CD4-positive, alpha-beta memory T cell (primary cell): Measurements from ENCODE around the gene GALNT10. TPM values are rescaled to one million over a fixed set of nuclear protein-coding genes. Genes with fewer than 3 reads are reported as not detected.
A peak's percentile ranks its signal among the peaks of the same experiment; 100 is the strongest.
"Not testable (repeated sequence)": the region's sequence is repeated elsewhere in the genome, so short reads cannot be mapped to it uniquely, and the experiment has no call there.

Experiments
- CTCF ChIA-PET: fragments of 350-600 bp; sonication (Branson Sonifier 250); formaldehyde crosslinking; loops from one replicate; lab custom pipeline; 2021; ENCODE audit warnings: inconsistent platforms; ENCODE audit not compliant: partially characterized antibody; lab: Charles Lee
- POLR2A ChIA-PET: fragments of 350-600 bp; sonication (Branson Sonifier 250); formaldehyde crosslinking; loops from one replicate; lab custom pipeline; 2021; ENCODE audit not compliant: partially characterized antibody; lab: Charles Lee
- DNase-seq, 5 donors: peaks; one replicate each; pipeline versions ENCODE4 v3.0.0 to v3.0.0-alpha.2; 2020 to 2022; ENCODE audit warnings: mixed read lengths in 1 of 5
- H3K27ac ChIP-seq: one replicate; pipeline ENCODE4 v1.7.0; 2013; ENCODE audit warnings: low read depth, low read length
- H3K27me3 ChIP-seq: 2 replicates; pipeline ENCODE4 v1.7.0; 2013; ENCODE audit warnings: mild to moderate bottlenecking, low read length, moderate library complexity; ENCODE audit not compliant: insufficient read depth
- H3K36me3 ChIP-seq: 2 replicates; pipeline ENCODE4 v1.7.0; 2013; ENCODE audit warnings: mild to moderate bottlenecking, low read length, moderate library complexity; ENCODE audit not compliant: insufficient read depth
- H3K4me1 ChIP-seq: 2 replicates; pipeline ENCODE4 v1.7.0; 2013; ENCODE audit warnings: mild to moderate bottlenecking, low read length, moderate library complexity; ENCODE audit not compliant: insufficient read depth
- H3K4me3 ChIP-seq, 2 donors: one replicate each; pipeline ENCODE4 v1.7.0; 2013; ENCODE audit warnings: low read length in 2 of 2, mild to moderate bottlenecking in 1 of 2
- H3K9me3 ChIP-seq, 2 donors: one replicate each; pipeline ENCODE4 v1.7.0; 2013; ENCODE audit warnings: low read length in 2 of 2, control low read depth in 1 of 2; ENCODE audit not compliant: control insufficient read depth in 1 of 2
- H3K27ac Mint-ChIP-seq, 7 donors: one replicate each; pipeline ENCODE4 v1.8.0; 2020 to 2021; ENCODE audit warnings: mixed read lengths in 7 of 7, mild to moderate bottlenecking in 6 of 7, inconsistent platforms in 3 of 7, moderate library complexity in 3 of 7
- H3K27me3 Mint-ChIP-seq, 2 donors: one replicate each; pipeline ENCODE4 v1.8.0; 2020 to 2021; ENCODE audit warnings: mixed read lengths in 2 of 2
- H3K36me3 Mint-ChIP-seq, 2 donors: one replicate each; pipeline ENCODE4 v1.8.0; 2020 to 2021; ENCODE audit warnings: mixed read lengths in 2 of 2, inconsistent platforms in 1 of 2, mild to moderate bottlenecking in 1 of 2
- H3K4me1 Mint-ChIP-seq, 4 donors: one replicate each; pipeline ENCODE4 v1.8.0; 2020 to 2021; ENCODE audit warnings: mixed read lengths in 4 of 4, mild to moderate bottlenecking in 1 of 4
- H3K4me3 Mint-ChIP-seq, 8 donors: one replicate each; pipeline ENCODE4 v1.8.0; 2020 to 2021; ENCODE audit warnings: mixed read lengths in 8 of 8, mild to moderate bottlenecking in 7 of 8, moderate library complexity in 6 of 8, inconsistent platforms in 3 of 8
- H3K9me3 Mint-ChIP-seq, 8 donors: one replicate each; pipeline ENCODE4 v1.8.0; 2020 to 2021; ENCODE audit warnings: mixed read lengths in 8 of 8, mild to moderate bottlenecking in 5 of 8, inconsistent platforms in 3 of 8, moderate library complexity in 1 of 8
- intact Hi-C: fragments of 100-400 bp; cut with micrococcal nuclease; formaldehyde crosslinking; loops from one replicate; pipeline ENCODE4 v1.15.1; 2023
- polyA plus RNA-seq, 2 donors: library from polyadenylated mRNA; unstranded; fragments of 300-500 nt; fragmentation: Illumina TruSeq; gene quantifications; one replicate each; pipeline ENCODE4 v1.2.3, GENCODE V29; 2021
- total RNA-seq, 2 experiments: library from RNA; stranded (reverse); gene quantifications; one replicate each; pipeline ENCODE4 v1.2.3, GENCODE V29; 2021

GALNT10 gene
- total and polyA plus RNA-seq, 4 experiments from 2014 or later = 9.6 to 35.7 (median 26.8) TPM

DNA sequence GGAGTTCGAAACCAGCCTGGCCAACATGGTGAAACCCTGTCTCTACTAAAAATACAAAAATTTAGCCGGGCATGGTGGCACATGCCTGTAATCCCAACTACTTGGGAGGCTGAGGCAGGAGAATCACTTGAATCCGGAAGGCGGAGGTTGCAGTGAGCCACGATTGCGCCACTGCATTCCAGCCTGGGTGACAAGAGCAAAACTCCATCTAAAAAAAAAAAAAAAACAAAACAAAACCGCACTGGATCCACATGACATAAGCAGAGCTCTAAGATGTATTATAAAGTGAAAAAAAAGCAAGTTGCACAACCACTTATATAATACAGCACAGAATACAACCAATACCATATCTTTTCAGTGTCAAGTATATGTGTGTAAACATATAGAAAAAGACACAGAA, 169.7 kb downstream of the GALNT10 start:
- peaks cover 12 to 18% of the 10 kb centered on the region in 2 donors for H3K36me3 Mint-ChIP-seq
- CTCF ChIA-PET, H3K27me3 ChIP-seq, H3K4me1 Mint-ChIP-seq, intact Hi-C loops, H3K27me3 Mint-ChIP-seq, H3K9me3 ChIP-seq, POLR2A ChIA-PET, H3K4me3 ChIP-seq, H3K27ac Mint-ChIP-seq, H3K27ac ChIP-seq, H3K4me3 Mint-ChIP-seq, H3K9me3 Mint-ChIP-seq, H3K4me1 ChIP-seq, H3K36me3 ChIP-seq, DNase-seq: not testable (repeated sequence)

DNA sequence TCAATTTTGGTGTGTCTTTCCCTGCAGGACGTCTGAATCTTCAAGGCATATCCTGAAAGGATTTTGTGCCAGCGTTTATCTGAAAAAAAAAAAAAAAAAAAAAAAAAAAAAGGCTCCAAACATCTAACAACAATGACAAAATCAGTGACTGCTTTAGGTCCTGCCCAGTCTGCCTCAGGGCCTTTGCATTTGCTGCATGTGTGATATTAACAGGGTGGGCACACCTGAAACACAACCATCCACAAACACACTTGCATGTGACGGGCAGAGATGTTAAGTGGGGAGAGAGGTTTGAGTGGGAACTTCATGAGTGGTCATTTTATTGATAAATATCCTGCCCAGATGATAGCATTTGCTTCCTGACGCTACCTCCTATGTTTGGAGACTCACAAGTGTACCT, 172.9 kb downstream of the GALNT10 start:
- intact Hi-C loops = no loop called here
- CTCF ChIA-PET = interaction anchor here (1.6 kb wide), 1 partner anchor 41 kb away, joined by 4 read pairs; no protein-coding TSS in a partner anchor
- Mint-ChIP-seq H3K27me3 (no peaks in the 10 kb centered on the region), H3K4me3 (no peak overlapping the region), H3K27ac (no peak overlapping the region), H3K36me3 (peaks cover 10 to 14% of the 10 kb centered on the region in 2 donors), H3K9me3 (no peaks in the 10 kb centered on the region), H3K4me1 (peaks cover 0 to 3% (median 1%) of the 10 kb centered on the region in 4 donors)
- H3K9me3 ChIP-seq = no peaks in the 10 kb centered on the region
- no peaks in the 10 kb centered on the region for H3K4me1 ChIP-seq
- no peak overlapping the region for H3K4me3 ChIP-seq
- H3K27ac ChIP-seq = no peak overlapping the region
- POLR2A ChIA-PET = no interaction called here
- H3K27me3 ChIP-seq = no peaks in the 10 kb centered on the region
- no peaks in the 10 kb centered on the region for H3K36me3 ChIP-seq
- DNase-seq = no peak

DNA sequence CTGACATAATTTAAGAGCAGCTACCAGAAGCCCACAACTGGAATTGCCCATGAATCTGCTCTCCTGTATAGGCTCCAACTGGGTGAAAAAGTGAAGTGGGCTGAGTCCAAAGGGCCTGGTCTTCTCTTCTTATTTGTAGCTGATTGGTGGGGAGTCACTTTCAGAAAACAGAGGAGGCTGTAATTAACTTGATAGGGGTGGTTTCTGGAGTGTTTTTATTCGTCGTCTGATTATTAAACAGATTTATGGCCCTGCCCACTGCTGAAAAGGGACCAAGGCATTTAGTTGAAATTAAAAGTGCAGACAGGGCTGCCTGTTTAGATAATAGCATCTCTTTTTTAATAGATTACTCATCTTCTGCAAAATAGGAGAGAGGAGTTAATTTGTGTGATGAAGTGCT, 174.2 kb downstream of the GALNT10 start:
- POLR2A ChIA-PET = interaction anchor here (0.6 kb wide), 1 partner anchor 326 kb away, joined by 3 read pairs; the partner anchor contains the start of genes FAM114A2 and MFAP3
- Histone ChIP-seq H3K27me3 (no peaks in the 10 kb centered on the region), H3K36me3 (no peaks in the 10 kb centered on the region), H3K9me3 (no peaks in the 10 kb centered on the region), H3K4me1 (no peaks in the 10 kb centered on the region), H3K4me3 (no peak overlapping the region), H3K27ac (no peak overlapping the region)
- Mint-ChIP-seq H3K4me1 (peaks cover 0 to 1% (median 0%) of the 10 kb centered on the region in 4 donors), H3K27ac (no peak overlapping the region), H3K9me3 (no peaks in the 10 kb centered on the region), H3K4me3 (no peak overlapping the region), H3K36me3 (peaks cover 15 to 17% of the 10 kb centered on the region in 2 donors), H3K27me3 (no peaks in the 10 kb centered on the region)
- CTCF ChIA-PET = no interaction called here
- intact Hi-C loops = no loop called here
- DNase-seq = no peak

DNA sequence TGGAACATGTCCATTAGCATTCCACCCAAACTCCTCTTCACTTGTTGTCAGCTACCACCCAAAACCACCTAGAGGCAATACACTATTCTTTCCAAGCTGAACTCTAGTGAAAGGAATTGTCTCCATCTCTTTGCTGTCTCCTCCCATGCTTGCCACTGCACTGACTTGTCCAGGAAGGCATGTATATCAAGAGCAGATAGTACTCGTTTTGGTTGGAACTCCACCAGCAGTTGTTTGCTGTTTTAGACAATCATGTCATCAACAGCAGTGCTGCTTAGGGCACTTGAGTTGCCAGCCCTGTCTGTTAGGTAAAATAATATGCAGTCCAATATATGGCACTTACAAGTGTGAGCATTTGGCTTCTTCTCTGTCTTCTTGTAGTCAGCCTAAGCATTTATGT, 175.3 kb downstream of the GALNT10 start:
- DNase-seq = no peak
- Histone ChIP-seq H3K9me3 (no peaks in the 10 kb centered on the region), H3K4me1 (no peaks in the 10 kb centered on the region), H3K27me3 (no peaks in the 10 kb centered on the region), H3K36me3 (no peaks in the 10 kb centered on the region), H3K27ac (no peak overlapping the region), H3K4me3 (no peak overlapping the region)
- intact Hi-C loops = no loop called here
- Mint-ChIP-seq H3K9me3 (no peaks in the 10 kb centered on the region), H3K27ac (no peak overlapping the region), H3K4me1 (peaks cover 0 to 3% (median under 1%) of the 10 kb centered on the region in 4 donors), H3K27me3 (no peaks in the 10 kb centered on the region), H3K36me3 (peaks cover 21 to 23% of the 10 kb centered on the region in 2 donors), H3K4me3 (no peak overlapping the region)
- ChIA-PET CTCF (no interaction called here), POLR2A (no interaction called here)

DNA sequence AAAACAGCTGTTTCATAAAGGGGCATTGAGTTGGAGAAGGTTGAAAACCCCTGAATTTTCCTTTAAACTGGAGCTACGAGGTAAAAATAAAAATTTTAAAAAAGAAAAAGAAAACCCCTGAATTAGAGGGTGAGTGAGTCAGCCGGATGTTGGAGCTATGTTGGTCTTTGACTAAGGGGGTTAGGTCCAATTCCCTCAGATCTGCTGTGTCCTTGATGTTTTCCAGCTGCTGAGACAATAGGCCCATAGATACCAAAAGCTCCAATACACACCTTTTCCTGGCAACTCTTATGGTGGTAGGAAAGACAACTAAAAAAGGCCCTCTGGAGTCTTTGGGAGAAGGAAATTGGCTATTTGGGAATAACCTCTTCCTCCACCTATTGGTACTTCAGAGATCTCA, 175.8 kb downstream of the GALNT10 start:
- POLR2A ChIA-PET = no interaction called here
- CTCF ChIA-PET = no interaction called here
- intact Hi-C loops = no loop called here

DNA sequence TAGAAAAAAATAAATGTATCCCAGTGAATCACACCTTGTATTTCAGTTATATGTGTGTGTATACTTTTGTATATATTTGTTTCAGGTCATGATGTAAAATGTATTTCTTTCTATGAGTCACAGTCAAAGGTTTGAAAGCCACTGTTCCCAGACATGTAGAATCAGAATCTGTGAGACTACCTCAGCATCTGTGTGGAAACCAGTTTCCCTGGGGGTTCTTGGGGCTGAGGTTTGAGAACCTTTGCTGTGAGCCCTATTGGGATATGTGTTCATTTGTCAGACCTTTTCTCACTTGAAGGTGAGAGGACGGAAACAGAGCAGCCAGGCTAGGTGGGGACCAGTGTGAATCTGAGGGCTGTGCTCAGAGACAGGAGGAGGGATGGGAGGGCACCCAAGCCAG, 176.6 kb downstream of the GALNT10 start:
- Histone ChIP-seq H3K4me3 (no peak overlapping the region), H3K4me1 (no peaks in the 10 kb centered on the region), H3K9me3 (no peaks in the 10 kb centered on the region), H3K36me3 (no peaks in the 10 kb centered on the region), H3K27me3 (no peaks in the 10 kb centered on the region), H3K27ac (no peak overlapping the region)
- POLR2A ChIA-PET = no interaction called here
- intact Hi-C loops = no loop called here
- H3K27me3 Mint-ChIP-seq = no peaks in the 10 kb centered on the region
- DNase-seq = no peak
- H3K27ac Mint-ChIP-seq = no peak overlapping the region
- peaks cover 21 to 30% of the 10 kb centered on the region in 2 donors for H3K36me3 Mint-ChIP-seq
- CTCF ChIA-PET = no interaction called here
- H3K9me3 Mint-ChIP-seq = no peaks in the 10 kb centered on the region
- no peak overlapping the region for H3K4me3 Mint-ChIP-seq
- peaks cover 0 to 3% (median under 1%) of the 10 kb centered on the region in 4 donors for H3K4me1 Mint-ChIP-seq

More for the DNA sequence above, 175.8 kb downstream of the GALNT10 start:
- Mint-ChIP-seq H3K4me1 (peaks cover 0 to 3% (median under 1%) of the 10 kb centered on the region in 4 donors), H3K9me3 (no peaks in the 10 kb centered on the region), H3K27me3 (no peaks in the 10 kb centered on the region), H3K4me3 (no peak overlapping the region), H3K27ac (no peak overlapping the region), H3K36me3 (peaks cover 24 to 26% of the 10 kb centered on the region in 2 donors)
- Histone ChIP-seq H3K4me3 (no peak overlapping the region), H3K27me3 (no peaks in the 10 kb centered on the region), H3K36me3 (no peaks in the 10 kb centered on the region), H3K9me3 (no peaks in the 10 kb centered on the region), H3K4me1 (no peaks in the 10 kb centered on the region), H3K27ac (no peak overlapping the region)
- no peak for DNase-seq

DNA sequence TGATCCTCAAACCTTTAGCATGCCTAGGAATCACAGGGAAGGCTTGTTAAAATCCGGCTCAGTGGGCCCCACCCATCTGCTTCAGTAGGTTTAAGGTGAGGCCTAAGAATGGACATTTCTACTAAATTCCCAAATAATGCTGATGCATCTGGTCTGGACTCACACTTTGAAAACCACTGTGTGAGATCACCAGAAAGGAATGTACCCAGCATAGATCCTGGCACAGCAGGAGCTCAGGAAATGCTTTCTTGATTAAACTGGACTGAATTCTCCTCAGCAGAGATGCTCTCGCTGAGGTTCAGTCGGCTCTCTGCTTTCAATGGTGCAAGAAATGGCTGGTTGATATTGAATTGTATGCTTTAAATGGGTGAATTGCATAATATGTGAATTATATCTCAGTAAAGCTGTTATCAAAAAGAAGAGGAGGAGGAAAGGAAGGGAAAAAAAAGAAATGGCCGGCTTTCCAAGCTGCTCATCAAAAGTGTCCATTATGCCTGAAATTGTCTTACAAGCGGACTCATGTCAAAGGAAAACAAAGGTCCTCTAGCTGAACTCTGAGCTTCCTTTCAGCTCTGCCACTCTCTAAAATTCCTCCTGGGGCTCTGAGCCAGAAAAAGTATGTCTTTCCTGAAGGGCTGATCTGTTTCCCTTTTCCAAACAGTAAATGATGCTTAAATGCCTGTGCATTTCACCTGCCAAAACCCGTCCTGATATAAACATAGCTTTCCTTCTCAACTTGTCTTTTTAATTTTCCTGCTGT, 177.7 kb downstream of the GALNT10 start:
- Histone ChIP-seq H3K4me1 (no peaks in the 10 kb centered on the region), H3K27ac (no peak overlapping the region), H3K27me3 (no peaks in the 10 kb centered on the region), H3K4me3 (no peak overlapping the region), H3K36me3 (no peaks in the 10 kb centered on the region), H3K9me3 (no peaks in the 10 kb centered on the region)
- Mint-ChIP-seq H3K36me3 (peaks cover 21 to 33% of the 10 kb centered on the region in 2 donors), H3K27ac (peak overlapping the region in 1 of 7 donors; percentile 42), H3K4me3 (no peak overlapping the region), H3K4me1 (peaks cover 0 to 3% (median under 1%) of the 10 kb centered on the region in 4 donors), H3K27me3 (no peaks in the 10 kb centered on the region), H3K9me3 (no peaks in the 10 kb centered on the region)
- ChIA-PET POLR2A (no interaction called here), CTCF (no interaction called here)
- intact Hi-C loops = no loop called here
- DNase-seq = no peak
